HG03469 (cell line): ENCODE measurements around the gene COL15A1.
"Not testable (repeated sequence)": the region's sequence is repeated elsewhere in the genome, so short reads cannot be mapped to it uniquely, and the experiment has no call there.

ENCODE experiments used
- ATAC-seq: cut with Tn5 transposase; IDR thresholded peaks from one replicate; pipeline ENCODE4 v1.9.1; 2021; ENCODE audit warnings: mild to moderate bottlenecking, moderate library complexity, moderate number of reproducible peaks; ENCODE audit not compliant: unreplicated experiment

Gene COL15A1

DNA sequence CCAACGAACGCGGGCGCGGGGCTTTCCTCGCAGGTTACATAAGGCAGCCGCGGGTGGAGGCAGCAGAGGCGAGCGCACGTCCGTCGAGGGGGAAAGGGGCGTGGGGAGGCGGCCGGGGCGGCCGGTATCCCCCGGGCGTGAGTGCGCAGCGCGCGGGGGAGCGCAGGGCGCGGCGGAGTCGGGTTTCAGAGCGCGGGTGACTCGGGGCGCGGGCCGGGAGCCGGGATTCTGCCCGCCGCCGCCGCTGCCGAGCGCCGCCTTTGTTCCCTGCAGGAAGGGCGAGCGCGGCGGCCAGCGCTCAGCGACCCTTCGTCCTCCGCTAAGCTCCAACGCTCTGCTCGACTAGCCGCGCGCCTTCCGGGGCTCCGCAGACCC is at the start of gene COL15A1:
TSS of gene COL15A1 (plus strand) at position 226 of the 375 bp plus-strand sequence. CDS start 155 bp downstream, outside the sequence.
- ATAC-seq, result no peak

GRCh38 chr9:98894171-98894570 is 49.5 kb upstream of the COL15A1 start:
- no peak for ATAC-seq

- ATAC-seq, result no peak
Measured at GRCh38 chr9:98894761-98895160, 48.9 kb upstream of the COL15A1 start.

DNA sequence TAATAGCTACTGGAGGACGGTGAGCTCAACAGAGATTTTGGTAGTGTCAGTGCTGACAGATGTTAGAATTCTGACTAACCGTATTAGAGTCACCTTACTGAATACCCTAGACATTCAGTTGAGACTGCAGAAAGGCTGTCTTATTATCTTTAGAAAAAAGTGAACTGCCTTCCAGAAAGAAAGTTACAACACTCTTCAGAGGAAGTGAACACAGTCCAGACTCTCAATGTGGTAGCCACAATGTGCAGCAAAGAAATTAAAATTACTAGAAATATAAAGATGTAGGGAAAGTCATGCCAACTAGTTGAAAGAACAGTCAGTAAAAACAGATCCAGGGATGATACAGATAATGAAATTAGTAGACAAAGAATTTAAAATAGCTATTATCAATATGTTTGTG is 47.1 kb upstream of the COL15A1 start:
- no peak for ATAC-seq

DNA sequence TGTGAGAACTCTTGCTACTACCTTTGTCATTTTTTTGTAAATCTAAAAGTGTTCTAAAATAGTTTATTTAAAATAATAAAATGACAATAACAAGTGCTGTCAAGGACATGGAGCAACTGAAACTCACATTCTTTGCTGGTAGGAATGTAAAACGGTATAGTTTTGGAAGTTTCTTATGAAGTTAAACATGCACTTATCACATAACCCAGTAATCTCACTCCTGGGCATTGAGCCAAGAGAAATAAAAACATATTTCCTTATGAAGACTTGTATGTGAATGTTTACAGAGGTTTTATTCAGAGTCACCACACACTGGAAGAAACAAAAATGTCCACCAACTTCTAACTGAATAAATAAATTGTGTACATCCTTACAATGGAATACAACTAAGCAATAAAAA is 46.0 kb upstream of the COL15A1 start:
- ATAC-seq, result no peak

DNA sequence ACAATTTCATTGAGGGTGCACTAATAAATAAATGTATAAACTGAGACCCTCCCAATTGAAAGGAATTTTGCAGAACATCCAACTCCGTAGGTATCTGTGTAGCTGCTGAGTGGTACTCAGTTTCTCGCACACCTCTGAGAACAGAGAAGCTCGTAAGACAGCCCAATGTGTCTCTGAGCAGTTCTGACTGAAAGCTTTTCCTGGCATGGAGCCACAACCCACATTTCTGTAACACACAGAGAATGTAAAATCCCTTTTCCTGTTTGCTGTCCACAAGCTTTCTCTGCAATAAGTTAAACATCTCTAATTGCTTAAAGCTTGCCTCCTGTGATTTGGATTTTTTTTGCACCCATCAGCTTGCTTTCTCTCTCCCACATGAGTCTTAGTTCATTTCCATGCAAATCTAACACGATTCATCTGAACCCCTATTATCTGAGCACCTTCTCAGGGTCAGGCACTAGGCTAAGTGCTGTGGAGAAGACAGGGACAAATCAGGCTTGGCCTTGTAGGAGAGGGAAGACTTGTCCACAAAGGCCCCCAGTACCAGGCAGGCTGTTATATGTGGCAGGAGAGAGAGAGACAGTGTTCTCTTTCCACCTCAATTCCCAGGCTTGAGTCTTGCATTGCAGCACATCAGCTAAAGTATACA is 44.2 kb upstream of the COL15A1 start:
- ATAC-seq, result no peak

DNA sequence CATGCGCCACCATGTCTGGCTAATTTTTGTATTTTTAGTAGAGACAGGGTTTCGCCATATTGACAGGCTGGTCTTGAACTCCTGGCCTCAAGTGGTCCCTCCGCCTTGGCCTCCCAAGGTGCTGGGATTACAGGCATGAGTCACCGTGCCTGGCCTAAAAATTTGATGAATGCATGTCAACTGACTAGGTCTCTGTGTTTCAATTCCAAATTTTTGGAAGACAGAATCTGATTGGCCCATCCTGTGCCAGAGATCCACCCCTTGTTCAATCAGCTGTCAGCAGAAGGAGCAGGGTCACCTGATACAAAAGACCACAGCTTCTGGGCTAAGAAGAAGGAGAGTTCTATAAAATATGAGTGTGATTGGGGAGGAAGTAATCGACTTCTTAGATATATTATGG is 43.5 kb upstream of the COL15A1 start:
- ATAC-seq, result no peak

GRCh38 chr9:98900725-98901124 is 43.0 kb upstream of the COL15A1 start:
- no peak for ATAC-seq

- not testable (repeated sequence) for ATAC-seq
Measured at GRCh38 chr9:98901843-98902242, 41.9 kb upstream of the COL15A1 start.

GRCh38 chr9:98902516-98902915 is 41.2 kb upstream of the COL15A1 start:
- no peak for ATAC-seq

GRCh38 chr9:98902925-98903324 is 40.8 kb upstream of the COL15A1 start:
- no peak for ATAC-seq

GRCh38 chr9:98903961-98904411 is 39.7 kb upstream of the COL15A1 start:
- ATAC-seq, result no peak

DNA sequence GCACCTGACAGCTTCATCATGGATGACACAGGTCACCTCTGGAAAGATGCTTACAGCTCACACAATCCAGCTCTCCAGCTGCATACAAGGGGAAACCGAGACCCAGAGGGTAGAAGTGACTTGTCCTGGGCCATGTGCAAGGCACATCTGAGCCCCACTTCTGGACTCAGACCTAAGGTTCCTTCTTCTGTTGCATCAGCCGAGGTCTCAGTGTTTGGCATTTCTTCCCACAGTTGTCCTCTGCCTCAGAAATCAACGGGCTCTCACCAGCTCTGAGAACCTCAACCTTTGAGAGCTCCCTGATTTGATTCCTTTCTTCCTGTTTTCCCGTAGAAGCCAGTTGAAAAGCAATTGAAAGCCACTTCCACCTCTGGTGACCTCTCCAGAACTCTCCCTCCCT is 38.7 kb upstream of the COL15A1 start:
- ATAC-seq, result no peak

GRCh38 chr9:98906273-98907040 is 37.2 kb upstream of the COL15A1 start:
- ATAC-seq, result no peak

DNA sequence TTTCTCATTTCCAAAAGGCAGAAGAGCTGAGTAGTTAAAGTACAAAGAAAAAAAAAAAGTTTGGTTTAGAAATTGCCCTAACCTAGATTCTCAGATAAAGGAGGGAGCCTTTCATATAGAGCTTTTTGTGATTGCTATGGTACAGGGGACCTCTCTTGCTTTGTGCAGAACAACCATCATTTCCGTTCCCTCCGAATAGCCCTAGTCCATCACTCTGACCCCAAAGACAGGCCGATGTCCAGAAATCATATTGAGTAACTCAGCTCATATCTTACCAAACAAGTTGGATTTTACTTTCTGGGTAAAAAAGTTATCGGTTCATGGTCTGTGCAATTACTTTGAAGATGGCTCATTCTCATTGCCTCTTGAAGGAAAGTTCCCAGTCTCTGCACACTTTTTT is 36.7 kb upstream of the COL15A1 start:
- ATAC-seq, result no peak

- no peak for ATAC-seq
Measured at GRCh38 chr9:98908897-98909634, 34.6 kb upstream of the COL15A1 start.

DNA sequence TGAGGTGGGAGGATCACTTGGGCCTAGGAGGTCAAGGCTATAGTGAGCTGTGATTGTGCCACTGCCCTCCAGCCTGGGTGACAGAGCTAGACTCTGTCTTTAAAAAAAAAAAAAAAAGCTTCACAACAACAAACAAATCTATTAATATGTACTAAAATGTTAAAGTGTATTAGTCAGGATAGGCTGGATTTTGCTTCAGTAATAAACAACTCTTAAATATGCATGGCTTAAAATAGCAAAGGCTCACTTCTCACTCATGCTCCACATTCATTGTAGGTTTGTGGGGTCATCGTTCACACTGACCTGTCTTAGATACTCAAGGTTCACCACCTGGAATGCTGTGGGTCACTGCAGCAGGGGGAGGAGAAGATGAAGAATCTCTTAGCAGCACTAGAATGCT is 33.8 kb upstream of the COL15A1 start:
- no peak for ATAC-seq

DNA sequence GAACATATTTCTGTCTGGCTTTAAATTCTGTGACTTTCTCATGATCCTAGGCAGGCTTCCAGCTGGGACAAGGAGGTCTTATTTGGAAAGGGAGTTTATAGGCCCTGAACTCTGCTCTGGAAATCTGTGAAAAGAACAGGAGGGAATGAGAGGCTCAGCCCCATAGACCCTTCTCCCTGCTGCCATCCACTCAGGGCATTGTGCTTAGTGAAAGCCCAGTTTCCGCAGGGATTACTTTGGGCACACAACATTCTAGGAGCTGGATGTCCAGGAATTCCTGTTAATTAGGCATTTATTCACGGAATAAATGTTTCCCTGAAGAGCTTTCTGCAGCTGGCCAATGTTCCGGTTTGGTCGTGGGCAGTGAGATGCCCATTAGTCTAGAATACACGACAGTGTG is 32.7 kb upstream of the COL15A1 start:
- no peak for ATAC-seq

DNA sequence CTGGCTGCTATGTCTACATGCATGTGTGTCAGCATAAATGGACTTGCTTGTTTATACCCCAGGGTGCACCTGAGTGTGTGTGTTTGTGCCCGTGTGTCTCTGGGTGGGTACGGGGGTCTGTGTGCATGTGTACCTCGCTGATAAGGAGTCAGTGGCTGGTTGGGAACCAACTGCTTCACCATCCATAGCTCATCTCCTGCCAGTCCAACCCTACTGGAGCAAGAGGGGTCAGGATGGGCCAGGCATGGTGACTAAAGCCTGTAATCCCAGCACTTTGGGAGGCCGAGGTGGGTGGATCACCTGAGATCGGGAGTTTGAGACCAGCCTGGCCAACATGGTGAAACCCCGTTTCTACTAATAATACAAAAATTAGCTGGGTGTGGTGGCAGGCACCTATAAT is 32.0 kb upstream of the COL15A1 start:
- ATAC-seq, result not testable (repeated sequence)

GRCh38 chr9:98912450-98912849 is 31.3 kb upstream of the COL15A1 start:
- ATAC-seq, result no peak

DNA sequence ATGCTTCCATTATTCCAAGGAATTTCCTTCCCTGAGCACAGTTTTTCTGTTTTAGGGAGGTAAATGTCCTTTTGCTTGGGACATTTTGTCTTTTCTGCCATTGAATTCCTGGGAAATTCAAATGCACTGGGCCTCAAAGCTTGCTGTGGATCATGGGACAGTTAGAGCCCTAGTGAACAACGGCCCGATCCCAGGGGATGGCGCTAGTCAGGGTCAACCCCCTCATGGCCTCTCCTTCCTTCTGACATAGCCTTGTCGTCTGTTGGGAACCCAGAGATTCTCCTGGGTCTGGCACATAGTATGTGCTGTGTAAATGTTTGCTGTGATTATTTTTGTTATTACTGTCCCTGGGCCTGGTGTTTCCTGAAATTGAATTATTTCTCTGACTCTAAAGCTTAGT is 30.7 kb upstream of the COL15A1 start:
- no peak for ATAC-seq

DNA sequence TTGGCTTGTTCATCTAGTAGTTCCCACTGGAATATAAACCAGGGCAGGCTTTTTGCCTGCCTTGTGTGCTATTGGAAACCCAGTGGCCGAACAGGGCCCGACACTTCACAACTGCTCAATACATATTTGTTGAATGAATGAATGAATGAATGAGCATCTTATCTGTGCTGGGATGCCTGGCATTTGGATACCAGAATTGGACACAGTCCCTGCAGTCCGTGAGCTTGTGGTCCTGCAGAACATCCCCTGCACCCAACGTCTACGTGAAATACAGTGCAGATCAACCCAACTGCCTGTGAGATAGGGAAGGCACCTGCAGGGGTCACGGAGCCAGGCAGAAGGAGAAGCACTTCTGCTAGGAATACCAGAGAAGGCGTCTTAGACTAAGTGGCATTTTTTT is 30.0 kb upstream of the COL15A1 start:
- no peak for ATAC-seq
